TTC549 (cell line): ENCODE results near the gene COL6A2.
"Not testable (repeated sequence)": the region's sequence is repeated elsewhere in the genome, so short reads cannot be mapped to it uniquely, and the experiment has no call there.

Experiments
- FAIRE-seq: peaks from 2 replicates; lab custom pipeline; 2012; peaks lifted over from hg19 to GRCh38; lab: Jason Lieb, UNC

COL6A2 gene

DNA sequence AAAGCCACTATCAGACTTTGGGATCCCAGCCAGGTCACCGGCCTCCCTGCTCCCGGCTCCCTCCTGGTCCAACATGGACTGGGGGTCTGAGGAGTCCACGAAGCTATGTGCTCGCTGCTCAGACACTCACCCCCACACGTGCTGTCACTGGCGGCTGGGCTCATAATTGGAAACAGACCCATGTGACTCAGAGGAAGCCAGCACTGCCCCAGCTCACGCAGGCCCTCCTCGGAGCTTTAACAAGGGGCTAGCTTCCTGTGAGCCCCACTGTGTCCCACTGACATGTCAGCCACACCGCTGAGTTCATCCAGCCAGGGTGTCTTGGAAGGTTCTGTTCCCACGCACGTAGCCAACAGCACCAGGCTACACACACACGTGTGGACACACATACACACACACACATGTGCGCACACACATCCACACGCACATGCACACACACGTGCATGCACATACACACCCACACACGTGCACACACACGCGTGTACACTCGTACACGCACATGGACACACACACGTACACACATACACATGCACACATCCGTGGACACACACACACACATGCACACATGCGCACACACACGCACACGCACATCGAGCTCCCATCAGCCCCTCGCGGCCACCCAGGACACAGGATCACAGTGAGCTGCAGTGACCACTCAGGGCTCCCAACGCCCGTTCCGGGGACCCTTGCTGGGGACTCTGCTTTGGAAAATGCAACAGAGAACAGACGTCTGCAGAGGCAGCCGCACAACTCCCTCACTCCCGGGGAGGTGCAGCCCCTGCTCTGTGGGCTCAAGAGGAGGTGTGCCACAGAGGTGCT, 18.4 kb upstream of the COL6A2 start:
- no peak for FAIRE-seq

DNA sequence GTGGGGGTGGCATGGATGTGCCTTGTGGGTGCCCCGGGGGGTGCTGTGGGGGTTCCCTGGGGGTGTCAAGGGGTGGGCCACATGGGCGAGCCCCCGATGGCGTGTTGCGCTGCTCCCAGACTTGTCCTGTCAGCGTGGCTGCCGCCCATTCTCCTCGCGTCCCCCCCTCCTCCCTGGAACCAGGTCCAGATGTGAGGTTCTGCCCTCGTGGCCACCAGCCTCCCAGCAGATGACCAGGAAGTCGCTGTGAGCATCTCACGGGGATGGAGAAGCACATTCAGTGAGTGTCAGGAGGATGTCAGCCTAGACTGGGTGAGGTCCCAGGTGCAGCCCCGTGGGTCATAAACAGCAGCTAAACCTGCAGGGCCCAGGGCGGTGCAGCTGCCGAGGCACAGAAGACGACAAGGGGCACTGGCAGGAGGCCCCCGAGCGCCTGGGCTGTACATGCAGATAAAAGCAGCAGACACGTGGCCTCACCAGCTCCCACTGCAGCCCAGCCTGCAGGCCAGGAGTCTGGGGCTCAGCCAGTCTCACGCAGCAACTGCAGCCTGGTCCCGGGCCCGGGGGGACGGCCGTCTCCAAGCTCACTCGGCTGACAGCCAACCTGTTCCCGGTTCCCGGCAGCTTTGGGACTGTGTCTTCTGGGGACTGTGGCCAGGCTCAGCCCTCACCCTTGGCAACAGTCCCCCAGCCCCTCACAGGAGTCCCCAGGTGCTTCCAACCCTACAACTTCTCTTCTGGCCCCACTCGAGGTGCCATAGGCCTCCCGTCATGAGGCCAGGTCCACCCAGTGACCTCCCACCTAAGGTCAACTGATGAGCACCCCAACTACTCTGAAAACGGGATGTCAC, 17.5 kb upstream of the COL6A2 start:
- FAIRE-seq = no peak

DNA sequence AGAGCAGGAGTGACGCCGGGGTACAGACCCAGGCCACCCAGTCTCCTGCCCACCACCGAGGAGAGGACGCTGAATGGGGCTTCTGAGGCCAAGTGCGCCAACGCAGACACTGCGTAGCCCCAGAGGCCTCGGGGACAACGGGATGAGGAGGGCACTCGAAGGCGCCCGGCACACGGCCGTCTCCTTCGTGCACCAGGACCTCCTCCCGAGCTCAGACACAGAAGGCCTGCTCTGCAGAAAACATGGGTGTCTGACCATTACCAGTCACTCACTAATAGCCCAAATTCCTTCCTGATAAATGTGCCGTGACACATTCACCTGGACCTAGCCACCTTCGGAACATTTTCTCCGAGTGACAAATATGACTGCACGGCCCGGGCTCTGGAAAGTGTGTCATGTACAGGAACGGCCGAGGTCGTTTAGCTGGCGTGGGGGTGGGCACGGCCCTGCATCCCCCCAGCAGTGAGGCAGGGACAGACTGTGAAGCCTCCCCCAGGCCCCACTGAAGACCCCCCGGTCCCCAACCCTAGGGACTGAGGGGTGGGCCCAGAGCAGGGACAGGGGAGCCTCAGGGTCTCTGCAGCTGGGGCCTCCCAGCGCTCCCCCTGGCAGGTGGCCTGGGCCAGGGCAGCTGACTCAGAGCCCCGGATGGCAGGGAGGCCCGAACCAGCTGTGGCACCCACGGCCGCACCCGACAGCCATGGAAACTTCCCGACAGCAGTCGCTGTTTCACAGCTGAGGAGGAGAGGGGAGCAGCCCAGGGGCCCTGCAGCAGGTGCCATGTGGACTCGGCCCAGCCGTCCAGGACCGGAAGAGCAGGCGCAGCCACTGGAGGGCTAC, 16.7 kb upstream of the COL6A2 start:
- no peak for FAIRE-seq

DNA sequence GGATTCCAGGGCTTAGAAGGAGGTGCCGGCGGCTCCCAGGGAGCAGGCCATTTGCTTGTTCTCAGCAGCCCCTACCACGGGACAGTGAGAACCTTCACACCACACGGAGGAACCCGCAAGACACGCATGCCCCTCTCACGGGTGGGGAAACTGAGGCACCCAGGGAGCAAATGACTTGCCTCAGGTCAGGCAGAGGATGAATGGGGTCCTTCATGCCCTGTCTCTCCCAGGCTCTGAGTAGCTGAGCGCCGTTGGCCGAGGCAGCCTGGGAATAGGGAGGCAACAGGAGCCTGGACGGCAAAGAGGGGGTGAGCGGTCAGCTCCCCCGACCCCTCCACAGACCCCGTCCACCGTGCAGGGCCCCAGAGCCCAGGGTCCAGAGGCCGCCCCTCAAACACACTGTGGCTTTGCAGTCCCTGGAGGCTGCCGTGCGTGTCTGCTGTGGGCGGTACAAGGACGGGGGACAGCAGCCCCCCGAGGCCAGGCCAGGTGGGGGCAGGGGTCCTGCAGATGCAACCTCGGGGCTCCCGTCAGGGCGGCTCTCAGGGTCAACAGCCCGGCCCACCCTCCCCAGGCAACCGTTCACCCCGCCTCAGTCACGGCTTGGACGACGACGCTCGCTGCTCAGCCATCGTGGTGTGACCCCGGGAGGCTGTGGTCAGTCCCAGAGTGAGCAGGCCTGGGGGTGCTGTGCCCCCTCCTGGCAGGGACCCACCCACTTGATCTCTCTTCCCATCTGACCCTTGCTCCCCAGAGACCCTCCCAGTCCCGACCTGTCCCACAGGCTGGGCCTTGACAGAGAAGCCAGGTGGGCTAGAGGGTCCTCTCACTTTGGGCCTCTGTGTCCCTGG, 15.8 kb upstream of the COL6A2 start:
- FAIRE-seq = no peak

DNA sequence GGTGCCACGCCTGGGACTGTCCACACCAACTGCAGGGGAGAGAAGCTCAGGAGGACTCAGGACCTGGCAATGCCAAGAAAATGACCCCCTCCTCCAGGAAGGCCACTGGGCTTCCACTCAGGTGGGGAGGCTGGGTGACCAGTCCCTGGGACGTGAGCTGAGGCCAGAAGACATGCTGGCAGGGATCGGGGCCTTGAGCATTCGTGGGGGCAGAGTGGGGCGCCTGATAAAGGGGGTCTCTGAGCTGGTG, 15.3 kb upstream of the COL6A2 start:
- no peak for FAIRE-seq

DNA sequence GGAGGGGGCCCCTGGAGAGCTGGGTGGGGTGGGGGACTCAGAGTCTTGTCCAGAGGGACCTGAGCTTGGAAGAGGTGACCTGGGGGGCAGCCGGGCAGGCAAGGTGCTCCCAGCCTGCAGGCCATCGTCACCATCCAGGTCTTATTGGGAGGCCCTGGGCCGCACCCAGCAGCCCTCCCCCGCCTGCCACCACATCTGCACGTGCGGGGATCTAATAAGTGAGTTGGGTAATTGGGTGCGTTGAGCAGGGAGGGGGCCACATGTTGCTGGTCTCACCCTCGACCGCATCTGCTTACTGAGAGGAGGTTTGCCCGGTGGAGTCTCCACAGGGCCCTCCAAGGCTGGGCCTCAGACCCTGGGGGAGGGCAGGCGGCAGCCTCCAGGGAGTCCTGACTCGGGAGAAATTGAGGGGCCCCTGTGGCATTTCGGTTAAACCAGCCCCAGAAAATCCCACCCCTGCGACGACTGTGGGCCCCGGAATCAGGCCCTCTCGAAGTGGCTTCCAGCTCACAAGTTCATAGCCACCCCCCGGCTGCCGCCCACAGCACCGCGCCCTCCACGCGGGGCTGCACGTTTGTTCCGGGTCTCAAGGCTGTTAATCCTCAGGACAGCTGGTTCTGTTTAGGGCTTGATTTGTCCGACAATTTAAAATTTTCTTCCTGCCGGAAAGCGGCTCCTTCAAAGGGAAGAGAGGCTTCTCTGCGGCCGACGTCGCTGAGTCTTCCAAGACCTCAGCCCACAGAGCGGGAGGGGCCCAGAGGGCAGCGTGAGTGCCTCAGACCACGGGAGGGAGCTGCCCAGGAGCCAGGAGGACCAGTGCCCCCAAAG, 14.7 kb upstream of the COL6A2 start:
- FAIRE-seq = no peak

DNA sequence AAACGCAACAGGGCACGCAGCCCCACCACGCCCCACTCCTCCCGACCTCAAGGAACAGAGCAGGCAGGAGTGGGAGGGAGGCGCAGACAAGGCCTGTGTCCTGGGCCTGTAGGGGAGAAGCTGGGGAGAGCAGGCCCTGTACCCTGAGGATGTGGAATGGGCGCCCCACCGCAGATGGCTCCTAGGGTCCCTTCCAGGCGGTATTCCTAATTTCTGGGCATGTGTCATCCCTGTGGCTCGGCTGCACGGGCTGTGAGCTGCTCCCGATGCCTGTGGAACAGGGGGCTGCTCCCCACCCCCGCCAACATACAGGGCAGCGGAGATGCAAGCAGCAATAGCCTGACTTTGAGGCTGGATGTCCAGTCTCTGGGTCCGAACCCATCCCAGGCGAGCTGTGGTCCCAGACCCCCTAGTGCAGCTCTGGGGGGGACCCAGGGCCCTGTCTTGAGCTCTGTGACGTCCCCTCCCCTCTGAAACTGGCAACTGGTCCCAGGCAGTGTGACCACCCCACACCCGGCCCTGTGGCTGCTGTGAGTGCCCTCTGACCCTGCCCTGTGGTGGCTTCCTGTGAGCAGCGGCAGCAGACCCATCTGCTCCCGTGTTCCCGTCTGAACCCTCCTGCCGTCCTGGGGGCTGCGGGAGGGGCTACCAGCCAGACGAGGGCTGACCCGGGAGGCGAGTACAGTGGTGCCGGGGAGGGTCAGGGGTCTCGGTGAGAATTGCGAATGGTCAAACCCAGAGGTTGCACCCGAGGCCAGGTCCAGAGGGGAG, 13.9 kb upstream of the COL6A2 start:
- FAIRE-seq = no peak

DNA sequence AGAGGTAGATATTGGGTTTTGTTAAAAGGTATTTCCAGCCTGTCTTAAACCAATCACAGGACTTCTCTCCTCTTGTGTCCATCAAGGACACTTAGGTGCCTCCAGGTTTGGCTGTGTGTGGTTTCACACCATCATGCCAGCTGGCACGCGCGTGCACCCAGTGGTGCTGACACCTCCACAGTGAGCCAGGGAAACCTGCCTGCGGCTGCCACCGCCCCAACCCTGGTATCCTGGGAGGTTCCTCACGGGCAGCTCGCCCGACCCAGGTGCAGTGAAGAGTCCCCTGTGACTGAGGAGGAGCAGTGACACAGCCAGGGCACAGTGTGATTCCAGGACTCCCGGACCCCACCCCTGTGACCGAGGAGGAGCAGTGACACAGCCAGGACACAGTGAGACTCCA, 13.2 kb upstream of the COL6A2 start:
- FAIRE-seq = no peak

DNA sequence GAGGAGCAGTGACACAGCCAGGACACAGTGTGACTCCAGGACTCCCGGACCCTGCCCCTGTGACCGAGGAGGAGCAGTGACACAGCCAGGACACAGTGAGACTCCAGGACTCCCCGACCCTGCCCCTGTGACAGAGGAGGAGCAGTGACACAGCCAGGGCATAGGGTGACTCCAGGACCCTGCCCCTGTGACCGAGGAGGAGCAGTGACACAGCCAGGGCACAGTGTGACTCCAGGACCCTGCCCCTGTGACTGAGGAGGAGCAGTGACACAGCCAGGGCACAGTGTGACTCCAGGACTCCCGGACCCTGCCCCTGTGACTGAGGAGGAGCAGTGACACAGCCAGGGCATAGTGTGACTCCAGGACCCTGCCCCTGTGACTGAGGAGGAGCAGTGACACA, 12.7 kb upstream of the COL6A2 start:
- FAIRE-seq = not testable (repeated sequence)

DNA sequence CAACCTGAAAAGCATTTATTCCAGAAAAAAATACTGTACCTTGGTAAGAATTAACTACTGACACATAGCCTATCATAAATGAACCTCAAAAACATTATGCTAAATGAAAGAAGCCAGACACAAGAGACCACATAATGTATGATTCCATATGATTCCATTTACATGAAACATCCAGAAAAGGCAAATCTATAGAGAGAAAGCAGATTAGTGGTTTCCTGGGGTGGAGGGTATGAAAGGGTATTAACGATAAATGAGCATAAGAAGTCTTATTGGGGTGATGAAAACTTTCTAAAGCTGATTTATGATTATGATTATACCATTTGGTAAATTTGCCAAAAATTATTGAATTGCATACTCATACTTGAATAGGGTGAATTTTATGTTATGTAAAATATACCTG, 10.3 kb upstream of the COL6A2 start:
- FAIRE-seq = no peak

DNA sequence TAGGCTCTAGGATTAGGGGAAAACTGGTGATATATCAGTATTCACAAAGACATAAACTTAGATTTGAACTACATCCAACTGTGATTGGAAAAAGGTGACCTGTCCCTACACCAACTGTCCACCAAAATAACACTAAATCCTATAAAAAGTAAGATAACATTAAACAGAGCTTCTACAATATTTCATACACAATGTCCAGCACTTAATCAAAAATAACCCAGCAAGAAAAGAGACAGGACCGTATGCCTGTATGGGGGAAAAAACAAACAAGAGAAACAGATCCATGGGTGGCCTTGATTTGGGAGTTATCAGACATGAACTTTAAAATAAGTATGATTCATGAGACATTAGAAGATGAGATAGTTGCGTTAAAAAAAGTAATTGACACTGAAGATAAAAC, 9.7 kb upstream of the COL6A2 start:
- no peak for FAIRE-seq

DNA sequence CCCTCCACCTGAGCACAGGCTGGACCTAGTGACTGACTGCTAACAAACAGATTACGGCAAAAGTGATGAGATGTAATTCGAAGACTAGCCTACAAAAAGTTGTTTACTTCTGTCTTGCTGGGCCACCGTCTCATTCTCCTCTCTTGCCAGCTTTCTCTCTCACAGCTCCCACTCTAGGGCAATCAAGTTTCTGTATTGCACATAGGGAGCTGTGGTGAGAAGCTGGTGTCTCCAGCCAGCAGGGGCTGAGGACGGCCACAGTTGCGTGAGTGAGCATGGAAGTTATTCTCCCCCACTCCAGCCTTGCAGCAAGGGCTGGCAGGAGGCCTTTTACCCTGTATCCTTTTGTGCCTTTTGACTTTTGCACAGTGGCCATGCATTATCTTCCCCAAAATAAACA, 8.6 kb upstream of the COL6A2 start:
- FAIRE-seq = no peak

DNA sequence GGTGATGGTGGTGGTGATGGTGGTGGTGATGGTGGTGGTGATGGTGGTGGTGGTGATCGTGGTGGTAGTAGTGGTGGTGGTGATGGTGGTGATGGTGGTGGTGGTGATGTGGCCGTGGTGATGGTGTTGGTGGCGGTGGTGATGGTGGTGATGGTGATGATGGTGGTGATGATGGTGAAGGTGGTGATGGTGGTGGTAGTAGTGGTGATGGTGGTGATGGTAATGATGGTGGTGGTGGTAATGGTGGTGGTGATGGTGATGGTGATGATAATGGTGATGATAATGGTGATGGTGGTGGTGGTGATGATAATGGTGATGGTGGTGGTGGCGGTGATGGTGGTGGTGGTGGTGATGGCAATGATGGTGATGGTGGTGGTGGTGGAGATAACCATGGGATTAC, 6.8 kb upstream of the COL6A2 start:
- FAIRE-seq = no peak

DNA sequence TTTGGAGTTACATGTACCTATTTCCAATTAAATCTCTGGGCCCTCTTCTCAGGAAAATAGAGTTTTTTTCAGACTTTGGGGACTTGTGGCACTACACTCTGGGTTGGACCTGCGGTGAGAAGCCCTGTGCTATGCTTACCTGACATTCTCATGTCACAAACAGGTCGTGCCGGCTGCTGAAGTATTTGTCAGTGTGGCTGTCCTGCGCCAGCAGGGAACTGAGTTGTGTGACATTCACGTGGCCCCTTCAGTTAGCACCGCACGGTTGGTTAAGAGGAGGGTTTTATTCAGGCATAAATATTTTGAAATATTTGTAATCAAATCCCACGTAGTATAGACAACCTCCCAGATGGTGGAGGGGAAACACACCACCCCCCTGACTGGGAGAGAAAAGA, 6.3 kb upstream of the COL6A2 start:
- no peak for FAIRE-seq

DNA sequence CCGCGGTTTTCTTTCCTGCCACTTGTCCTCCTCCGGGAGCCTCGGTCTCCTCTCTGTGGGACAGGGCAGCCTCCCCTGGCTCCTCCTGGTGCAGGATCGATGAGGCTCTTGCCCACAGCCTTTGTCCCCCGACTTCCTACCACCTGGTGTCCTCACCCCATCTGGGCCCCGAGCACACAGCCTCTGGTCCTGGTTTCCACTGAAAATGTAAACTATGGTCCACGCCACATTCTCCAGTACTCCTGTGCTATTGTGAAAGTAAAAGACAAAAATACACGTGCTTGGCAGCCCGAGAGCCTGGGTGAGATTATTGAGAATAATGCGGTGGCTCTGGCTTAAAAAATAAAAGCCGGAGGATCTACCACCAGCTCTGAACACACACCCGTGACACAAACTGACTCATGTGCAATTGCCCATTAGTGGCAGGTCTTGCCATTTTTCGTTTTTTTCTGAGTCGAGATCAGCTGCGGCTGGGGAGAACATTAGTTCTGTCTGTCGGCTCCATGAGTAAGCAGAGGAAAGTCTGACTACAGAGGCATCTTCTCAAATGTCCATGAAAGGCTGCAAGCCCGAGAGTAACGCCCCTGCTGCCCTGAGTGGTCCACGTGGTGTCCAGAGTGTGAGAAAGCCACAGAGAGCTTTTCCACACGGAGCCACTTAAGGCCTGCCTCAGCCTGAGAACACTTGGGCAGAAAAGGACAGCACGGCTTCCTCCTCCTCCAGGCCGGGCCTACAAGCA, 5.7 kb upstream of the COL6A2 start:
- FAIRE-seq = no peak

DNA sequence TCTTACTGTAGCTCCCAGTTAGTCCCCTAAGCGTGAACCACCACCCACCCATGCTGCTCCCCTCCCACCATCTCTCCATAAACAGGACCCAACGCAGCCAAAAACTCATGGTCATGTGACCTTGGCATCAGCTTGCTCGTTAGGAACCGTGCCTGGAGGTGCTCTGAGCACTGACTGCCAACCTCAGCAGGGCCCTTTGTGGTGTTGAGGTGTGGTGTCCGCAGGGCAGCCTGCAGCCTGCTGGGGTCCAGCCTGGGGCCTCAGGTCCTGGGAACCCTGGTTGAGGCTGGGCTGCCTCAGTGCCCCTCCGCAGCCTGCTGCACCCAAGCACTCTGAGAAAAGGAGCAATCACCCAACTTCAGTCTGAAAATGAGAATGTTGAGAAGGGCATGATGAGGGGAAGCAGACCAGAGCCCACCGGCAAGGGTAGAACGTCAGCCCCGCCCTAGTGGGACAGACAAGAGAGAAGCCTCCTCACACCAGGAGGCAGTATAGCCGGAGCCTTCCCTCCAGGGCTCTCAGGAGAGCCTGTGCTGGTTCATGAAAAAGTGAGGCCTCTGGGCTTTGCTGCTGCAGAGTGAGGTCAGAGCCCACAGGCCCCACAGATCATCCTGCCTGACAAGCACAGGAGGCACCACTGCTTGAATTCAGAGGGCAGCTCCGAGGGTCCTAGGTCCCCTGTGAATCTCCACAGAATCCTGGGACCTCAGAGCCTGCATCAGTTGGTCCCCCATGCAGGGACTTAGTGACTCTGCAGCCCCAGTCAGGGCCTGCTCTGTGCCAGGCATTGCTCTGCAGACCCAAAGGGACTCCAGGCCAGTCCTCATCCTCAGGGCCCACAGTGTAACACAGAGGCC, 4.9 kb upstream of the COL6A2 start:
- no peak for FAIRE-seq

DNA sequence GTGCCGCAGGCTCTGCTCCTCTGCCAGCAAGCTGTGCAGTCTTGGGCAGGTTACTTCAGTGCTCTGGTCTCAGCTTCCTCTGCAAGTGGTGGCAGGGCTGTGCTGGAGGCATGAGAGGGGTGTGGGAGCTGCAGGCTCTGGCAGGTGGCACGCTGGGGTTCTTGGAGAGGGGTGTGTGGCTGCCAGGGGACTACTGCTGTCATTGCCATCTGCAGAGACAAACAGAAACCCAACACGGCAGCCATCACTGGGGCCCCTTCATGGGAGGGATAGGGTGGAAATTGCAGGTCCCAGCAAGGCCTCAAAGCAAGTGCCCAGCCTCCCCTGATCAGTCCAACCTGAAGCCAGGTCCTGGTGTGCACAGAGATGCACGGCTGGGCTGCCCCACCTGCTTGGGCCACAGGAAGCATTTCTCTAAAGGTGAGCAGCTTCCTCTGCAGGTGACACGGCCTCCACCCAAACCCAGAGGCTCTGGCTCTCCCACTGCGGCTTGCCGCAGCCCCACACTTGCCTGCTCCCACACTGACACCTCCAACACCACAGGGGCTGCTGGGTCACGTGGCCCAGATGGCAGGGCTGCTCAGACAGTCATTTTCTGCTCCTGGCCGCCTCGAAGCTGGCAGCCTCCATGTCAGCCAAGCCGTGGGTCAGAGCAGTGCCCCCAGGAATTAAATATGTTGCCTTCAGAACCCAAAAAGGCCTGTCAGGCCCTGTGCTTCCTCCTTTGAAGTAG, 4.1 kb upstream of the COL6A2 start:
- no peak for FAIRE-seq
